HEK293 (cell line): ENCODE results near the gene DISC1.
A peak's percentile ranks its signal among the peaks of the same experiment; 100 is the strongest.

Experiments used
- CTCF ChIA-PET: fragments of 350-600 bp; formaldehyde crosslinking; extraction: SDS; loops from one replicate; lab custom pipeline; 2021; ENCODE audit warnings: antibody characterized with exemption; lab: Yijun Ruan, JAX
- POLR2A ChIA-PET: fragments of 300-600 bp; formaldehyde crosslinking; extraction: SDS; loops from one replicate; lab custom pipeline; 2020; ENCODE audit warnings: antibody characterized with exemption, inconsistent platforms; lab: Yijun Ruan, JAX
- H3K27ac ChIP-seq: fragments of 200-500 bp; sonication (Bioruptor generic); 2 replicates; pipeline ENCODE4 v1.5.1; 2014; ENCODE audit warnings: low read depth, low read length, control low read depth, inconsistent platforms; ENCODE audit errors: extremely low read depth
- H3K36me3 ChIP-seq, 2 experiments: fragments of 200-500 bp in 1 of 2; sonication (Bioruptor generic) in 1 of 2; 1 replicate in 1 of 2; 2 replicates in 1 of 2; pipeline ENCODE4 v1.5.1; 2014 to 2017; ENCODE audit warnings: inconsistent platforms in 2 of 2, low read length in 2 of 2; ENCODE audit not compliant: control insufficient read depth in 2 of 2, insufficient read depth in 1 of 2
- H3K4me1 ChIP-seq: fragments of 200-500 bp; sonication (Bioruptor generic); 2 replicates; pipeline ENCODE4 v1.5.1; 2014; ENCODE audit warnings: mild to moderate bottlenecking, low read length, inconsistent platforms; ENCODE audit not compliant: control insufficient read depth, insufficient read depth
- H3K4me3 ChIP-seq: 2 replicates; pipeline ENCODE4 v1.5.1; 2011; ENCODE audit warnings: low read depth, mild to moderate bottlenecking, control low read depth, low read length, moderate library complexity
- H3K9me3 ChIP-seq: fragments of 200-500 bp; sonication (Bioruptor generic); 2 replicates; pipeline ENCODE4 v1.5.1; 2014; ENCODE audit warnings: low read depth, low read length, inconsistent platforms; ENCODE audit not compliant: control insufficient read depth, insufficient read depth
- KLF17 ChIP-seq: fragments of 450-650 bp; formaldehyde crosslinking; IDR thresholded peaks from 2 replicates; pipeline ENCODE4 v1.5.1; 2016; ENCODE audit warnings: missing biosample characterization, missing genetic modification characterization
- PRDM6 ChIP-seq: fragments of 450-650 bp; formaldehyde crosslinking; IDR thresholded peaks from 2 replicates; pipeline ENCODE4 v1.5.1; 2017; ENCODE audit warnings: missing biosample characterization, missing genetic modification characterization
- RBAK ChIP-seq: fragments of 450-650 bp; formaldehyde crosslinking; IDR thresholded peaks from 2 replicates; pipeline ENCODE4 v1.5.1; 2016; ENCODE audit warnings: missing biosample characterization, missing genetic modification characterization
- ZBTB11 ChIP-seq: fragments of 450-650 bp; formaldehyde crosslinking; conservative IDR thresholded peaks from 2 replicates; pipeline ENCODE4 v1.5.1; 2016; ENCODE audit warnings: low read depth, missing biosample characterization, missing genetic modification characterization
- ZBTB17 ChIP-seq: fragments of 450-650 bp; formaldehyde crosslinking; IDR thresholded peaks from 2 replicates; pipeline ENCODE4 v1.5.1; 2016; ENCODE audit warnings: missing biosample characterization, missing genetic modification characterization
- ZEB2 ChIP-seq: fragments of 450-650 bp; formaldehyde crosslinking; IDR thresholded peaks from 2 replicates; pipeline ENCODE4 v1.5.1; 2016; ENCODE audit warnings: missing biosample characterization, missing genetic modification characterization
- ZFP3 ChIP-seq: fragments of 450-650 bp; formaldehyde crosslinking; IDR thresholded peaks from 2 replicates; pipeline ENCODE4 v1.5.1; 2016; ENCODE audit warnings: low read depth, missing biosample characterization, missing genetic modification characterization
- ZNF112 ChIP-seq: fragments of 450-650 bp; formaldehyde crosslinking; IDR thresholded peaks from 2 replicates; pipeline ENCODE4 v1.5.0; 2017; ENCODE audit warnings: missing biosample characterization, missing genetic modification characterization
- ZNF175 ChIP-seq: fragments of 450-650 bp; formaldehyde crosslinking; IDR thresholded peaks from 2 replicates; pipeline ENCODE4 v1.5.1; 2016; ENCODE audit warnings: missing biosample characterization, missing genetic modification characterization
- ZNF221 ChIP-seq: fragments of 450-650 bp; formaldehyde crosslinking; IDR thresholded peaks from 2 replicates; pipeline ENCODE4 v1.5.1; 2017; ENCODE audit warnings: missing biosample characterization, missing genetic modification characterization, borderline replicate concordance
- ZNF302 ChIP-seq: fragments of 450-650 bp; formaldehyde crosslinking; IDR thresholded peaks from 2 replicates; pipeline ENCODE4 v1.5.1; 2016; ENCODE audit warnings: missing biosample characterization, missing genetic modification characterization, low read depth
- ZNF335 ChIP-seq: fragments of 450-650 bp; formaldehyde crosslinking; conservative IDR thresholded peaks from 2 replicates; pipeline ENCODE4 v1.5.1; 2016; ENCODE audit warnings: missing biosample characterization, missing genetic modification characterization
- ZNF366 ChIP-seq: fragments of 450-650 bp; formaldehyde crosslinking; conservative IDR thresholded peaks from 2 replicates; pipeline ENCODE4 v1.5.1; 2016; ENCODE audit warnings: missing biosample characterization, missing genetic modification characterization
- ZNF416 ChIP-seq: fragments of 450-650 bp; formaldehyde crosslinking; IDR thresholded peaks from 2 replicates; pipeline ENCODE4 v1.5.1; 2016; ENCODE audit warnings: missing biosample characterization, missing genetic modification characterization
- ZNF510 ChIP-seq: fragments of 450-650 bp; formaldehyde crosslinking; IDR thresholded peaks from 2 replicates; pipeline ENCODE4 v1.5.1; 2018; ENCODE audit warnings: mild to moderate bottlenecking, missing genetic modification characterization, missing biosample characterization; ENCODE audit not compliant: insufficient replicate concordance
- ZNF514 ChIP-seq: fragments of 450-650 bp; formaldehyde crosslinking; IDR thresholded peaks from 2 replicates; pipeline ENCODE4 v1.5.1; 2016; ENCODE audit warnings: missing biosample characterization, missing genetic modification characterization
- ZNF521 ChIP-seq: fragments of 450-650 bp; formaldehyde crosslinking; IDR thresholded peaks from 2 replicates; pipeline ENCODE4 v1.5.1; 2017; ENCODE audit warnings: missing biosample characterization, mild to moderate bottlenecking, missing genetic modification characterization
- ZNF580 ChIP-seq: fragments of 450-650 bp; formaldehyde crosslinking; IDR thresholded peaks from 2 replicates; pipeline ENCODE4 v1.5.1; 2016; ENCODE audit warnings: missing biosample characterization, missing genetic modification characterization
- ZNF621 ChIP-seq: fragments of 450-650 bp; formaldehyde crosslinking; IDR thresholded peaks from 2 replicates; pipeline ENCODE4 v1.5.1; 2017; ENCODE audit warnings: missing biosample characterization, missing genetic modification characterization
- ZNF701 ChIP-seq: fragments of 450-650 bp; formaldehyde crosslinking; IDR thresholded peaks from 2 replicates; pipeline ENCODE4 v1.5.1; 2016; ENCODE audit warnings: missing biosample characterization, missing genetic modification characterization
- ZNF776 ChIP-seq: fragments of 450-650 bp; formaldehyde crosslinking; IDR thresholded peaks from 2 replicates; pipeline ENCODE4 v1.5.0; 2017; ENCODE audit warnings: missing biosample characterization, missing genetic modification characterization, borderline replicate concordance

Gene DISC1

GRCh38 chr1:231580874-231581273 lies 45.7 kb upstream of the DISC1 start (continued):
- TF ChIP-seq PRDM6 = no peak

- Histone ChIP-seq H3K27ac (no peak overlapping the region), H3K9me3 (no peaks in the 10 kb centered on the region), H3K4me3 (no peak overlapping the region), H3K36me3 (no peaks in the 10 kb centered on the region; a peak in 1 of 3 replicates), H3K4me1 (peaks cover 3% of the 10 kb centered on the region; the same call in 1 of the 2 replicates)
- CTCF ChIA-PET = interaction anchor here (0.6 to 2.8 kb wide), 6 partner anchors 9 to 409 kb away, joined by 3 to 18 read pairs (median 3); no protein-coding TSS in a partner anchor
- 0 out of 2 replicates have a peak, but pooled peaks have one; percentile 17 for TF ChIP-seq ZNF366 (tag by site-specific recombination)
- no peak for TF ChIP-seq ZFP3 (tag by site-specific recombination)
- peak; percentile 14; the same call in 1 of the 2 replicates for TF ChIP-seq ZEB2 (tag by site-specific recombination)
- TF ChIP-seq ZNF221 (tag by site-specific recombination) = no peak
- TF ChIP-seq PRDM6 = peak; percentile 65
- TF ChIP-seq ZNF112 = no peak
- TF ChIP-seq ZBTB17 = peak; percentile 56; the same call in 1 of the 2 replicates
- POLR2A ChIA-PET = interaction anchor here (1.3 kb wide), 1 partner anchor 195 kb away, joined by 3 read pairs; no protein-coding TSS in a partner anchor
Measured at GRCh38 chr1:231581859-231582258, 44.7 kb upstream of the DISC1 start.

GRCh38 chr1:231583376-231583775 lies 43.2 kb upstream of the DISC1 start:
- Histone ChIP-seq H3K9me3 (no peaks in the 10 kb centered on the region), H3K36me3 (no peaks in the 10 kb centered on the region; a peak in 1 of 3 replicates), H3K4me1 (peaks cover 3% of the 10 kb centered on the region; the same call in 1 of the 2 replicates), H3K27ac (no peak overlapping the region), H3K4me3 (no peak overlapping the region)
- POLR2A ChIA-PET = no interaction called here
- CTCF ChIA-PET = interaction anchor here (0.7 to 1.0 kb wide), 2 partner anchors 21 to 226 kb away, joined by 3 read pairs; no protein-coding TSS in a partner anchor
- no peak for TF ChIP-seq ZNF510 (tag by site-specific recombination)
- no peak for TF ChIP-seq ZFP3 (tag by site-specific recombination)

- Histone ChIP-seq H3K27ac (no peak overlapping the region), H3K36me3 (no peaks in the 10 kb centered on the region; a peak in 1 of 3 replicates), H3K4me3 (no peak overlapping the region), H3K9me3 (no peaks in the 10 kb centered on the region), H3K4me1 (peaks cover 3% of the 10 kb centered on the region; the same call in 1 of the 2 replicates)
- ChIA-PET POLR2A (interaction anchor here (0.6 to 1.0 kb wide), 2 partner anchors 224 to 225 kb away, joined by 3 read pairs; no protein-coding TSS in a partner anchor), CTCF (interaction anchor here (0.6 to 1.3 kb wide), 18 partner anchors 9 to 624 kb away, joined by 3 to 7 read pairs (median 4); partner anchors contain the start of gene SPRTN)
- TF ChIP-seq ZNF521 (tag by site-specific recombination) = no peak
- no peak for TF ChIP-seq RBAK (tag by site-specific recombination)
- TF ChIP-seq ZBTB11 (tag by site-specific recombination) = no peak
- no peak for TF ChIP-seq ZNF175 (tag by site-specific recombination)
- TF ChIP-seq ZNF580 (tag by site-specific recombination) = peak; percentile 15; the same call in 1 of the 2 replicates
- no peak for TF ChIP-seq KLF17
- TF ChIP-seq ZNF621 (tag by site-specific recombination) = no peak
- no peak for TF ChIP-seq ZNF701 (tag by site-specific recombination)
- peak; percentile 43; the same call in 1 of the 2 replicates for TF ChIP-seq ZNF335 (tag by site-specific recombination)
- no peak for TF ChIP-seq ZNF416 (tag by site-specific recombination)
- TF ChIP-seq ZNF776 (tag by site-specific recombination) = no peak
- no peak for TF ChIP-seq ZNF514 (tag by site-specific recombination)
- no peak for TF ChIP-seq ZNF302 (tag by site-specific recombination)
Measured at GRCh38 chr1:231584117-231584516, 42.5 kb upstream of the DISC1 start.
